ENCODE measurements around the gene PHKB. TPM values are rescaled to one million over a fixed set of nuclear protein-coding genes. Genes with fewer than 3 reads are reported as not detected.
"Not testable (repeated sequence)": the region's sequence is repeated elsewhere in the genome, so short reads cannot be mapped to it uniquely, and the experiment has no call there.

Gene PHKB
- polyA plus RNA-seq, 1 donor (not counting 4 experiments of a cell fraction or from before 2014, with no cell fraction given): 71.7 TPM

- no peak for FAIRE-seq
- no peak for TF ChIP-seq EZH2 (IDR thresholded peaks at IDR 0.05; ENCODE audit: low read length)
- TF ChIP-seq CTCF (optimal IDR thresholded peaks at IDR 0.05 in 1 of 3, IDR thresholded peaks at IDR 0.05 in 1 of 3, conservative IDR thresholded peaks at IDR 0.05 in 1 of 3; ENCODE audit: extremely low read depth in 1 of 3, insufficient read depth in 2 of 3, low read length in 3 of 3): no peak
Measured at GRCh38 chr16:47553853-47554564, 92.9 kb downstream of the PHKB start.

GRCh38 chr16:47554587-47554986 lies 93.5 kb downstream of the PHKB start:
- H2AFZ ChIP-seq (ENCODE audit: control insufficient read depth, low read length); H3K4me3 ChIP-seq (ENCODE audit: control insufficient read depth in 2 of 3, extremely low read depth in 1 of 3, insufficient read depth in 2 of 3, low read depth in 1 of 3, low read length in 3 of 3); H3K9ac ChIP-seq (ENCODE audit: control insufficient read depth, extremely low read depth, insufficient read depth, low read length); H3K4me1 ChIP-seq (ENCODE audit: control insufficient read depth, extremely low read depth, insufficient read depth, low read length); dilution Hi-C loops (cut with MboI; ENCODE audit: extremely low pct_ligation_motif_present, low sequenced_read_pairs); H3K36me3 ChIP-seq (ENCODE audit: control insufficient read depth in 2 of 2, extremely low read depth in 1 of 2, insufficient read depth in 2 of 2, low read length in 2 of 2); H3K4me2 ChIP-seq (ENCODE audit: control insufficient read depth, extremely low read depth, insufficient read depth, low read depth, low read length); H3K79me2 ChIP-seq (ENCODE audit: control insufficient read depth, insufficient read depth, low read length); H3K27ac ChIP-seq (ENCODE audit: control insufficient read depth, insufficient read depth, low read length); DNase-seq (ENCODE audit: low read depth, low spot score); H3K9me3 ChIP-seq (ENCODE audit: control insufficient read depth, low read depth, low read length); H3K9me1 ChIP-seq (ENCODE audit: control insufficient read depth, extremely low read depth, insufficient read depth, low read length); FAIRE-seq; H3K27me3 ChIP-seq (ENCODE audit: control insufficient read depth, extremely low read depth, insufficient read depth, low read length); H4K20me1 ChIP-seq (ENCODE audit: control insufficient read depth, extremely low read depth, insufficient read depth, low read length): not testable (repeated sequence)

More at GRCh38 chr16:47553853-47554564, 92.9 kb downstream of the PHKB start:
- dilution Hi-C loops (cut with MboI; ENCODE audit: extremely low pct_ligation_motif_present, low sequenced_read_pairs): no loop called here
- Histone ChIP-seq H3K9ac (ENCODE audit: control insufficient read depth, extremely low read depth, insufficient read depth, low read length) (no peak overlapping the region), H3K4me3 (ENCODE audit: control insufficient read depth in 2 of 3, extremely low read depth in 1 of 3, insufficient read depth in 2 of 3, low read depth in 1 of 3, low read length in 3 of 3) (no peak overlapping the region), H4K20me1 (ENCODE audit: control insufficient read depth, extremely low read depth, insufficient read depth, low read length) (no peaks in the 10 kb centered on the region), H3K9me1 (ENCODE audit: control insufficient read depth, extremely low read depth, insufficient read depth, low read length) (no peaks in the 10 kb centered on the region), H3K9me3 (ENCODE audit: control insufficient read depth, low read depth, low read length) (no peaks in the 10 kb centered on the region), H3K4me1 (ENCODE audit: control insufficient read depth, extremely low read depth, insufficient read depth, low read length) (no peaks in the 10 kb centered on the region), H3K4me2 (ENCODE audit: control insufficient read depth, extremely low read depth, insufficient read depth, low read depth, low read length) (no peak overlapping the region), H3K79me2 (ENCODE audit: control insufficient read depth, insufficient read depth, low read length) (no peaks in the 10 kb centered on the region), H3K27ac (ENCODE audit: control insufficient read depth, insufficient read depth, low read length) (no peak overlapping the region), H3K27me3 (ENCODE audit: control insufficient read depth, extremely low read depth, insufficient read depth, low read length) (no peaks in the 10 kb centered on the region), H2AFZ (ENCODE audit: control insufficient read depth, low read length) (no peak overlapping the region), H3K36me3 (ENCODE audit: control insufficient read depth in 2 of 2, extremely low read depth in 1 of 2, insufficient read depth in 2 of 2, low read length in 2 of 2) (peaks cover 0 to 3% of the 10 kb centered on the region in 2 experiments)
- no peak for DNase-seq (ENCODE audit: low read depth, low spot score)

GRCh38 chr16:47561286-47561685 lies 100.2 kb downstream of the PHKB start:
- no peak overlapping the region for H2AFZ ChIP-seq (ENCODE audit: control insufficient read depth, low read length)
- no peak overlapping the region for H3K4me3 ChIP-seq (ENCODE audit: control insufficient read depth in 2 of 3, extremely low read depth in 1 of 3, insufficient read depth in 2 of 3, low read depth in 1 of 3, low read length in 3 of 3)
- DNase-seq (ENCODE audit: low read depth, low spot score) (no peak), FAIRE-seq (no peak)
- no peak overlapping the region for H3K4me2 ChIP-seq (ENCODE audit: control insufficient read depth, extremely low read depth, insufficient read depth, low read depth, low read length)
- no peaks in the 10 kb centered on the region for H3K9me1 ChIP-seq (ENCODE audit: control insufficient read depth, extremely low read depth, insufficient read depth, low read length)
- H3K9me3 ChIP-seq (ENCODE audit: control insufficient read depth, low read depth, low read length): no peaks in the 10 kb centered on the region
- H3K4me1 ChIP-seq (ENCODE audit: control insufficient read depth, extremely low read depth, insufficient read depth, low read length): peaks cover 11% of the 10 kb centered on the region
- no peak overlapping the region for H3K9ac ChIP-seq (ENCODE audit: control insufficient read depth, extremely low read depth, insufficient read depth, low read length)
- dilution Hi-C loops (cut with MboI; ENCODE audit: extremely low pct_ligation_motif_present, low sequenced_read_pairs): no loop called here
- H3K27ac ChIP-seq (ENCODE audit: control insufficient read depth, insufficient read depth, low read length): no peak overlapping the region
- H3K79me2 ChIP-seq (ENCODE audit: control insufficient read depth, insufficient read depth, low read length): no peaks in the 10 kb centered on the region
- H3K36me3 ChIP-seq (ENCODE audit: control insufficient read depth in 2 of 2, extremely low read depth in 1 of 2, insufficient read depth in 2 of 2, low read length in 2 of 2): peaks cover 0 to 1% of the 10 kb centered on the region in 2 experiments
- H3K27me3 ChIP-seq (ENCODE audit: control insufficient read depth, extremely low read depth, insufficient read depth, low read length): no peaks in the 10 kb centered on the region
- no peaks in the 10 kb centered on the region for H4K20me1 ChIP-seq (ENCODE audit: control insufficient read depth, extremely low read depth, insufficient read depth, low read length)
- no peak for TF ChIP-seq CTCF (optimal IDR thresholded peaks at IDR 0.05 in 1 of 3, IDR thresholded peaks at IDR 0.05 in 1 of 3, conservative IDR thresholded peaks at IDR 0.05 in 1 of 3; ENCODE audit: extremely low read depth in 1 of 3, insufficient read depth in 2 of 3, low read length in 3 of 3)
- TF ChIP-seq EZH2 (IDR thresholded peaks at IDR 0.05; ENCODE audit: low read length): no peak
